GM18508 (cell line): ENCODE results near the gene SETD6.

Source experiments
- ATAC-seq: cut with Tn5 transposase; IDR thresholded peaks from one replicate; pipeline ENCODE4 v1.9.1; 2021; ENCODE audit warnings: moderate number of reproducible peaks; ENCODE audit not compliant: insufficient read depth, unreplicated experiment

SETD6 gene

DNA sequence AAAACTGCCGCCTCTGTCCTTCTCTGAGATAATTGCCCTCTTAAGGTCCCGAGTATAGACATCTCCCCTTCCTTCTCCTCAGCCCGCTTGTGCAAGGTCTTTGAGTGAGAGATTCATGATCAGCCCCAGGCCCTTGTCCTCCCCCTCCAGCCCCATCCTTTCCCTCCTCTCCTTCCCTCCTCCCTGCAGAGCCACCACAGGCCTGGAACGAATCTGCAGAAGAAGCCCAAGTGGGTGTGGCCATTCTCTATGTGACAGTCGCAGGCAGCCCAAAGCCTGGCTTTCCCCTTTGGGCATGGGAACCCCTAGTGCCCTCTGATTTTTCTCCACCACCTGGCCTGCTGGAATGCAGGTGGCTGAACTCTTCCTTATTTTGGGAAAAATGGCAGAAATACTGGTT, 22.6 kb upstream of the SETD6 start:
- no peak for ATAC-seq

DNA sequence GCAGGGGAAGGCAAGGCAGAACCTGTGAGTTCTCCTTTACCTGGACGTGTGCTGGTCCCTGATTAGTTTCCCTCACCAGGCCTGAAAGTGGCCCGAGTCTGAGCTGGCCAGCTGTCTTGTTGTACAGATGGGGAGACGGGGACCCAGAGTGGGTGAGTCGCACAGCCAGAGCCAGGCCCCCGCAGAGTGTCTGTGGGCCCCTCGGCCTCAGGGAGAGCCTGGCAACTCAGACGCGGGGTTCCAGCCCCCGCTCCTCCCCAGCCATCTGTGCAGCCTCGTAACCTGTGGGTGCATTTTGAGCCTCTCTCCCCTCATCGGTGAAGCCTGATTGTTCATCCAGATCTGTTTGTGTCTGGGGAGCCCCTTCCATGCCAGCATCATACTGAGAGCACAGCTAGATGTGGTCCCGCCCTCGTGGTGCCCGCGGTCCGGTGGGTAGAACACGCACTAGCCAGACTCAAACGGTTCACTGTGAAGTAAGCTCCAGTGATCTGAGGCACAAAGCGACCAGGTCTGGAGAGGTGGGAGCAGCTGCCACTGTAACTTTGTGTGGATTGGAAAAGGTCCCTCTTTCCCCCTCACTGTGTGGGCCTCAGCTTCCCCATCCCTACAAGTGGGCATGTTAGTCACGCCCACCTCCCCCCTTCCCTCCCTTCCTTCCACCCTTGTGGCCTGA, 21.4 kb upstream of the SETD6 start:
- ATAC-seq: no peak

DNA sequence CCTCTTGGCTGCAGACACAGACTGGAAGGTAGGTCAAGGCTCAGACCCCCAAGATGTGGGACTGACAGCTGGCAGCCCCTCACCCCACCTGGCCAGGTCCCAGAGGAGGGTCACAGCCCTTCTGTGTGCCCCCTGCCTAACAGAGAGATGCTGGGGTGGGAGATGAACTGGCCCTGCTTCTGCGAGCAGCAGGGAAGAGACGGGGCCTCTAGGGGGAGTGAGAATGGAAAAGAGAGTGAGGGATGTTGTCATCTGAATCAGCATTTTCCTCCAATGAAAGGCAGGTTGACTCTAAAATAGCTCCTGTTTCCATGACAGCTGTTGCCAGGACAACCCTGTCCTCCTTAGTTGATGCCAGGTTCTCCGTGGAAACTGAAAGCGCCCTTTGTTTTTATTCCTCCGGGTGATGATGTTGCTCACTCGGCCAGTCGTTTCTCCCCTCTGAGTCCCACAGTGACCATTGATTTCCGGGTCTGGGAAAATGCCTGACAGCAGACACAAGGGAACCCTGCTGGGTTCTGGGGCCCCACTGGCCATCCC, 20.3 kb upstream of the SETD6 start:
- no peak for ATAC-seq

DNA sequence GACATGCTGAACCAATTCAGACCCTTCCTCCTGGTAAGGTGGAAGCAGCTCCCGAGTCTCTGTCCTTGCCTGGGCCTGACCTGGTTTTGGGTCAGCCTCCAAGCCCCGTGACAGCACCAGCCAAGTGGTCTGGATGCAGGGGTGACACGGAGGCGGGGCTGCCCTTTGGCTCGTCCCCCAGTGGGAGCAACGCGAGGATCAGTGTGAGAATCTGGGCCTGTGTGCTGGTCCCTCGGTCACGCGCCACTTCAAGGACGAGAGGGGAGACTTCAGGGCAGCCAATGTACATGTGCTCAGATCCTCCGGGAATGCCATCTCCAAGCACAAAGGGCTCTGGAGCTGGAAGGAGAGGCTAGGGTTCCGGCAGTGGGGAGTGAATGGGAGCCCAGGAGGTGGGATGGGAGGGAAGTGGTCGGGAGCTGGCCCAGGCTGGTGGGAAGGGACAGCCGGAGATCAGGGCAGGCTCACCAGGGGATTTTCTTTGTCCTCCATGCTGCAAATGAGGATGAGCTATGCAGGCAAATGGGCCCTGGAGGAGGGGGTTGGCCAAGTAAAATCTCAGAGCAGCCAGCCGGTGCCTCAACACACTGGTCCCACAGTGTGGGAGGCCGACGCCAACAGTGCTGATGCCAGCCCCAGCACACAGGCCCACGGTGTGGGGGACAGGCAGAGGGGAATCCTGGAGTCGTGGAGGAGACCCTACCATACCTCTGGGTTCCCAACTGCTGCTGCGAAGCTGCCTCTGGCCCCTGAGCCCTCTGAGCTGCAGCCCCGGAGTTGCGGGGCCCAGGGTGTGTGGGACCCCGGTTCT, 19.6 kb upstream of the SETD6 start:
- no peak for ATAC-seq

DNA sequence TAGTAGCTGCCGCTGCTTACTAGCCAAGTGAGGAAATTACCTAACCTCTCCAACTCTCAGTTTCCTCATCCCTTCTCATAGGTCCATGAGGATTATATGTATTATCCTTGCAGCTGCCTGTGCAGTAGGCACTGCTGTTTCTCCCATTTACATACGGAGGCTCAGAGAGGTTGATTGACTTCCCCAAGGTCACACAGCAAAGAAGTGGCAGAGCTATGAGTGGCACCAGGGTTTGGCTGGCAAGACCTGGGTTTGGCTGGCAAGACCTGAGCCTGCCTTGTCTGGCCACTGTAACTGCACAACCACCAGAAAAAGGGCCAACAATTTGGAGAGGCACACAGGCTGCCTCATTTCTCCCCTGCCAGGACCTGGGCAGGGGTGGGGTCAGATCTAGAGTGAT, 17.8 kb upstream of the SETD6 start:
- ATAC-seq: no peak

DNA sequence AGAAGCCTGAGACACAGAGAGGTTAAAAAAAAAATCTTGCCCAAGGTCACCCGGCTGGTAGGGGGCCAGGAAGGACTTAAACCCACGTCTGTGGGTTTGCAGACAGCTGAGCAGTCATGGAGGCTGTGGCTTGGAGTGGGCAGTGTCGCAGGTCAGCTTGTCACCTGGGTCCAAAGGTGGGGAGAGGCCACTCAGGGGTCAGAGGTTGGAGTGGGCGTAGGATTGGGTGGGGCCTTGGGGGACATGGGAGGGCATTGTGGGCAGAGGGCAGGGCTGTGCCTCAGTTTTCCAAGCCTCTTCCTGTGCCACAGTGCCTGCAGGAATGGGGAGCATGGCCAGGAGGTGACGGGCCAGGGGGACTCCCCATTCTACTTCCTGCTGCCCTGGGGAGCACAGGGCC, 17.4 kb upstream of the SETD6 start:
- ATAC-seq: no peak

DNA sequence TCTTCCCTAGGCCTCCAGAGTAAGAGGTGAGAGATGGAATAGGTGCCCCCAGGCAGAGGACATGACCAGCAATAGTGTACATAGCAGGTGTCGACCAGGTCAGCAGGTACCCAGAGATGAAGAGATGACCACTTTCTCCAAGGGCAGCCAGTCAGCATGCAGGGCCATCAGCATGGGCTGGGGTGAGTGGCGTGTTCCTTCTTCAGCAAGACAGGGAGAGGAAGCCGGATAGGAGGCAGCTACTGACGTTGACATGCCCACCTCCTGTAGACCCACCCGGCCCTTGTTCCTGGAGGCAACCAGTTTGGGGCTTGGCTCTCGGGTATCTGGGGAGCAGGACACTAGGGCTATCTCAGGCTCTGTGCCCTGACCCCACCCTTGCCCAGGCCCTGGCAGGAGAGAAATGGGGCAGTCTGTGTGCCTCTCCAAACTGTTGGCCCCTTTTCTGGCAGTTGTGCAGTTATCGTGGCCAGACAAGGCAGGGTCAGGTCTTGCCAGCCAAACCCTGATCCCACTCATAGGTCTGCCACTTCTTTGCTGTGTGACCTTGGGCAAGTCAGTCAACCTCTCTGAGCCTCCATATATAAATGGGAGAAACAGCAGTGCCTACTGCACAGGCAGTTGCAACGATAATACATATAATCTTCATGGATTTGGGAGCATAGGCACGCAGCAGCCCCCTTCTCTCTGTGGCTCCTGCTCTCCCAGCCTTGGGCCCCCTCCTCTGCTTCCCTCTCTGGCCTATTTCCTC, 16.8 kb upstream of the SETD6 start:
- no peak for ATAC-seq

DNA sequence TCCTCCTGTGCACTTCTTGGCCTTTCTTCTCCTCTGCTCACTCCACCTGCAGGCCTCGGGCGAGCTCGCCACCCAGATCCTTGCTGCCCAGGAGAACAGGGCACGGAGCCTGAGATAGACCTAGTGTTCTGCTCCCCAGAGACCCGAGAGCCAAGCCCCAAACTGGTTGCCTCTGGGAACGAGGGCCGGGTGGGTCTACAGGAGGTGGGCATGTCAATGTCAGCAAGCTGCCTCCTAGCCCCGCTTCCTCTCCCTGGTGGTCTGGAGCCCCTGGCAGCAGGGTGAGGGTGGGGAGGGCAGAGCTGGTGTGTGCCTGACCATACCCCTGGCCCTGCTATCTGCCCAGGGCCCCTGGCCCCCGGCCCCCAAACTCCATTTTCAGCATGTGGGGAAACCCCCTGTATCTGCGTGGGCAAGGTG, 16.2 kb upstream of the SETD6 start:
- ATAC-seq: no peak

DNA sequence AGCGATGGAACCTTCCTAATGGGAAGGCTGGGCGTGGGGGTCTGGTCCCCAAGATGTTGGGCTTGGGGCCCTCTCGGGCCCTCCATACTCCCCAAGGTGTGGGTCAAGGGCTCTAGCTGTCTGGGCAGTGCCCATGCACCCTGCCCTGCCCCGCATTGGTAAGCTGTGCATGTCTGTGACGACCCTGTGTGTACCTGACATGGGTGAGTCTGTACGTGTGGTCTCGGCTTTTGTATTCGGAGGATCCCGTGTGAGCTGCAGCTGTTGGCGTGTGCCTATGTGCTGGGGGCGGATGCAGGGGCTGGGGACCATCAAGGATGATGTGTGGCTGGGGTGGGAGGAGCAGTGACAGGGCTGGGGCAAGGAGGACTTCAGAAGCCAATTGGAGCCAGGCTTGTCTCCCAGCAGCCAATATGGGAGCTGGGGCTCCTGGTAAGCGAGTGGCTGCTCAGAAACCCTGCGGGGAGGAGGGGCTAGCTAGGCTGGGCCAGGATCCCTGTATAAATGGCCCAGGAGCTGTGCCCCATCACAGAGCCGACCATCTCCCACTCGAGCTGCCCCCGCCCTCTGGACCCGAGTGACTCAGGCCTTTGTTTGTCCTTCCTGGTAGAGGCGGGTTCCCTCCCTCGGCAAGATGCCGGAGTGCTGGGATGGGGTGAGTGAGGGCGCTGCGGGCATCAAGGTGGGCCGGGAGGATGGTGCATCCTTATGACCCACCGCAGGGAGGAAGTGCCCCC, 15.5 kb upstream of the SETD6 start, which contains the start of gene NDRG4:
Gene NDRG4 (plus strand): TSS at position 529 of the 737 bp plus-strand sequence. CDS start 106 bp downstream, at position 635.
- ATAC-seq: peak; percentile 64

DNA sequence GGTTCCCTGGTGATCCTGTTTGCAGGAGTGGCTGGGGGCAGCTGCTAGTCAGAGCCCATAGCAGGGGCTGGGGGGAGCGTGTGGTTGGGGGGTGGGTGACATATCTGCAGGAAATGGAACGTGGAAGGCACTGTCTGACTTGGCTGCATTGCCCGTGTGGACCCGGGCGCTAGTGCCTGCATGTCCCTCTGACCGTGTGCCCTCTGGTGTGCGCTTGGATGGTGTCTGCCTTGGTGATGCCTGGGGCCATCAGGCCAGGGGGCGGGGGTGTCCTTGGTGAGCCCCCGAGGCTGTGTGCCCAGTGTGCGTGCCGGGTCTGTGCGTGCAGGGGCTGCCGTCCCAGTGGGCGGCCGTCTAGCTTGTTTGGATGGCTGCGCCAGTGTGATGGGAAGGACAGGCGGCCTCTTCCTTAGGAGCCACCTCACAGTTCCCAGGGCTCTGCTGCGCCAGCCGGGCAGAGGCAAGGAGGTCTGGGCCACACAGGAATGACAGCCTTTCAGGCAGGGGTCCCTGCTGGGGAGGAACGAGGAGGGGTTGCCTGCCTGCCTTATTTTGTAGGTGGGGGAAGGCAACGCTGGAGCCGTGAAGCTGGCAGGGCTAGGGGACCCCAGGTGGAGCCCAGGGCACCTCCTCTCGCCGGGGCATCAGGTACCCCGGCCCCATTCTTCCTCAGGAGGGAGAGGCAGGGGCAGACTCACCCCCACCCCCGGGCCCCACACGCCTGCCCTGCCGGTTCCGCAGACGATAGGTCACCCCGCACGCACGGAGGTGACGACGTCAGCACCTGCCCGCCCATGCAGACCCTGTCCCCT, 14.7 kb upstream of the SETD6 start:
- ATAC-seq: no peak

DNA sequence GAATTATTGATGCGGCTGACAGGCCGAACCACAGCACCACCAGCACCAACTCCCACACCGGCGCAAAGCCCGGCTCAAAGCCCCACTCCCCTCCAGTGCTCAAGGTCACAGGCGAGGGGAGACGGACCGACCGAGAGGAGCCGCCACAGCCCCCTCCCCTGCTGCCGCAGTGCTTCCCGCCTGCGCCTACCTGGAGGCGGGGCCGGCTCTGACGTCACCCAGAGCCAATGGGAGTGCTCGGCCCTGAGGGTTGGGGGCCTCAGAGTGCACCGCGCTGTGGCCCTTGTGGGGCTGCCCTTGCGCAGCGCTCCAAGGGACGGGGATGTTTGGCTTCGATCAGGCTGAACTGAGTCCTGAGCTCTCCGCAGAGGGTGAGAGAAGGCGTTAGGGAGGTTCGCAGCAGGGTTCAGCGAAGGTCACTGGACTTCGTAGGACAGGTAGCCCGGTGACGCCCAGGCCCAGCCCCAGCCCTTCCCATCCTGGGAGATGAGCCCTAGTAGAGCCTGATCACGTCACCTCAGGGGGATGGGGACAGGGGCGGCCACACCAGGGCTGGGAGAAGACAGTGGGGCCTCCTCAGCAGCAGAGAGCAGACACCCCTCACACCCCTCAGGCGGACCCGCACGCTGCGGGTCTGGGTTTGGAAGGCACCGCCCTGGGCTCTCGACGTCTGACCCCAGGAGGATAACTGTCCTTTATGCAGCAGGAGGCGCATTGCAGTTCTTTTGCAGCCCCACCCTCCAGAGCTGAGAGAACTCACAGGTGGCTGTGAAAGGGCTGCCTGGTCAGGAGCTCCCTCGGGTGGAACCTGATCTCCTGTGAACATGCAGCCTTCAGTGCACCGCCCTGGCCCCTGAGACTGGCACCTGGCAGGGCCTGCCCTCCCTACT, 13.8 kb upstream of the SETD6 start:
- ATAC-seq: no peak

DNA sequence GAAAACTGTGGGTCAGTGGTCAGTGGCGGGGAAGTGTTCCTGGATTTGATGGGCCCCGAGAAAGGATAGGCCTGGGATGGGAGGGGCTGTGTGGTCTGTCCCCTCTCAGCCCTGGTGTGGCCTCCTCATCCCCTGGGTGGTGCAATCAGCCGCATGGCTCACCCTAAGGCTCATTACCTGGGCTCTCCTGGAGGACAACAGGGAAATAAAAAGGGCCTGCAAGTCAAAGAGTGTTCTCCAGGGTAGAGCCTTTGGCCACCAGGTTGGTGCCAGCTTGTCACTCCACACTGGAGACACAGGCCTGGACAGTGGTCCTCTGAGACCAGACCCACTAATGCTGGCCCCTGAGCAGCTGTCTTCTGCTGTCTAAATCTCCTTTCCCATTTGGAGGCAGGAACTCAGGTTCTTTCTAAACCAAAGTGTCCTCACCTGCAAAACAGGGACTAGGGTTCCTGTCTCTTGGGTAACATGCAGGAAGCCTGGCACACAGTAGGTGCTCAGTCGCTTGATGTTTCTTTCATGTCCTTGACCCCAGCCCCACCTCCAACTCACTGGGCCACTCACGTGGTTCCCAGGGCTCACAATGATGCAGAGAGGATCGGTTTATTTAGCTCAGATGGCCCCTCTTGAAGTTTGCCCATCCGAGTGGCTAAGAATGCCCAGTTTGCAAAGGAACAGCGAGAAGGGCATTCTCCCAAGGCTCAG, 12.9 kb upstream of the SETD6 start:
- no peak for ATAC-seq

DNA sequence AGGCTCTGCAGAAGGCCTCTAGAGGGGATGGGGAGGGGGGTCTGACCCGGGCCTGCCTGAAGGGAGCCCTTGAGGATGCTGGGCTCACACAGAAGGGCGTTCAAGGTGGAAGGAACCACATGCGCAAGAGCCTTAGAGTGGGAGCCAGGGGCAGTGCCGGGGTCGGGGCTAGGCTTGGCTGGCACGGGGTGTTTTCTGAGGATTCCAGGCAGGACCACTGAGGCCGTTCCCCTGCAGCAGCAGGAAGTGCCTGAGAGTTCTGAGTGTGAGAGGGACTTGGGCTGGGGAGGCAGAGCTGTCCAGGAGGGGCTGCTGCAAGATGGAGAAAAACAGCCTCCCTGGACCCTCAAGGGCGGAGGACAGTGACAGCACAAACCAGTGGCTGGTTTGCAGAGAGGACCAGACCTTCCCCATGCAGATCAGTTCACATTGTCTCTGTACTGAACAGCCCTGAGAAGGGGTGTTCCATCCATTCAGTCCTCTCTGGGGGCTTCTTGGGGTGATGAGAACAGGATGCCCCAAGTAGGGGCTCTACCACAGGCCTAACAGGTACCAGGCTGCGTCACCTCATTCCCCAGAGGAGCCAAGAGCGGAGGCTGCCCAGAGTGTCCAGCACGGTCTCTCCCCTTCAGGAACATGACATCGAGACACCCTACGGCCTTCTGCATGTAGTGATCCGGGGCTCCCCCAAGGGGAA, 12.0 kb upstream of the SETD6 start:
- no peak for ATAC-seq

DNA sequence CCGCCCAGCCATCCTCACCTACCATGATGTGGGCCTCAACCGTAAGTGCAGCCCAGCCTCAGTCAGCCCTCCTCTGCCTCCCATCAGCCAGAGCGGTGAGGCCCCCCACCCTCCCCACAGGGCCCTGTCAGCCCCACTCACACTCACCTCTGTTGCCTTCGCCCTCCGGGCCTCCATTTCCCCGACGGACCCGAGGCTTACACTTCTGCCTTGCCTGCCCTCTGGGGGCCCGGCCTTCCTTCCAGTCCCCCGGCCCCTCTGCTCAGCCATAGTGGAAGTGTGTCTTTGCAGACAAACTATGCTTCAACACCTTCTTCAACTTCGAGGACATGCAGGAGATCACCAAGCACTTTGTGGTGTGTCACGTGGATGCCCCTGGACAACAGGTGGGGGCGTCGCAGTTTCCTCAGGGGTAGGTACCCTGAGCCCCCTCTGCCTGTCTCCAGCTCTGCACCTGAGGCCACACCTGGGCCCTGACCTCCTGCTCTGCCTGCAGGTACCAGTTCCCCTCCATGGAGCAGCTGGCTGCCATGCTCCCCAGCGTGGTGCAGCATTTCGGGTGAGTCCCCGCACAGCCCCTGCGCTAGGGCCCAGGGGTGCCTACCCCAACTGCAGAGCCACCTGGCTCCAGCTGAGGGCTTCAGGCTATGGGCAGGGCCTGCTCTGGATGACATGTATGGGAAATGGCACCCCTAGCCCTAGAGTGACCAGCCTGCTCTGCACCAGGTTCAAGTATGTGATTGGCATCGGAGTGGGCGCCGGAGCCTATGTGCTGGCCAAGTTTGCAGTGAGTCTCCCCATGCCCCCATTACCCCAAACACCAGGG, 11.2 kb upstream of the SETD6 start:
- ATAC-seq: no peak

DNA sequence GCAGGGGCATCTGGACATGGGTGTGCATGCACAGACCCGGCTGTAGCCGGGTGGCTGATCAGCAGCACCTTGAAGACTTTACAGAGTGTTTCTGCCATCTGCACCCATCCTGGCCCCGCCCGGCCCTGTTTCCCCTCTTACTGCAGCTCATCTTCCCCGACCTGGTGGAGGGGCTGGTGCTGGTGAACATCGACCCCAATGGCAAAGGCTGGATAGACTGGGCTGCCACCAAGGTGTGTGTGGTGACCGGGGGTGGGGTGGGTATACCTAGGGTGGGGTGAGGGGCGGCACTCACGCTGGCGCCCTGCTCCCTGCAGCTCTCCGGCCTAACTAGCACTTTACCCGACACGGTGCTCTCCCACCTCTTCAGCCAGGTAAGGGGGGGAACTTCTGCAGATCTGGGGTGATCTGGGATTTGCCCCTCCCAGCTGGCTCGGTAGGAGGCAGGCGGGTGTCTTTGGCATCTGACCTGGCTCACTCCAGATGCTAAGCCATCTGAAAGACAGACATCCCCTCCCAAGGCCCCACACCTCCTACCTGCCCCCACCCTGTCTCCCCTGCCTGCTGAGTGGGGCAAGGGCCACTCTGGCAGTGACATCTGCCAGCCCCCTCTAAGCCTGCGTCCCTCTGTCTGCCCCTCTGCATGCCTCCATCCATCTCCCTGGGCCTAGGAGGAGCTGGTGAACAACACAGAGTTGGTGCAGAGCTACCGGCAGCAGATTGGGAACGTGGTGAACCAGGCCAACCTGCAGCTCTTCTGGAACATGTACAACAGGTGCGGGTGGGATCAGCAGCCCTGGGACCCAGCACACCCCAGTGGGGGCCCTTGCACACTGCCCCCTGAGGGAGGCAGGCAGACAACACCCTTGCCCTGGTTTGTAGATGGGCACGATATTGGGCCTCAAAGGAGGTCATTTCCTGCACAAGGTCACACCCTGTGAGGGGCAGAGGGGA, 8.8 kb upstream of the SETD6 start:
- ATAC-seq: no peak
